ENCODE results near the gene ALDH1A1. TPM values are rescaled to one million over a fixed set of nuclear protein-coding genes. Genes with fewer than 3 reads are reported as not detected.

ALDH1A1 gene
- total RNA-seq, 2 donors from 2014 or later = 0.11 TPM; not detected in 1

- Mint-ChIP-seq H3K27ac (no peak overlapping the region), H3K9me3 (no peaks in the 10 kb centered on the region), H3K36me3 (no peaks in the 10 kb centered on the region)
- no peak for ATAC-seq
- DNase-seq (ENCODE audit: low spot score in 2 of 2) = no peak
Measured at GRCh38 chr9:72914750-72915149, 38.1 kb downstream of the ALDH1A1 start.

- Mint-ChIP-seq H3K36me3 (no peaks in the 10 kb centered on the region), H3K9me3 (no peaks in the 10 kb centered on the region), H3K27ac (no peak overlapping the region)
- DNase-seq (ENCODE audit: low spot score in 2 of 2) = no peak
- no peak for ATAC-seq
Measured at GRCh38 chr9:72913382-72914009, 39.4 kb downstream of the ALDH1A1 start.

- no peak overlapping the region for H3K27ac Mint-ChIP-seq
- no peak for ATAC-seq
Measured at GRCh38 chr9:72912476-72913381, 40.1 kb downstream of the ALDH1A1 start.

GRCh38 chr9:72911816-72912215 lies 41.0 kb downstream of the ALDH1A1 start:
- DNase-seq (ENCODE audit: low spot score in 2 of 2) = no peak
- Mint-ChIP-seq H3K36me3 (no peaks in the 10 kb centered on the region), H3K27ac (no peak overlapping the region), H3K9me3 (no peaks in the 10 kb centered on the region)
- ATAC-seq = no peak

More at GRCh38 chr9:72912476-72913381, 40.1 kb downstream of the ALDH1A1 start:
- DNase-seq (ENCODE audit: low spot score in 2 of 2) = no peak
- H3K9me3 Mint-ChIP-seq = no peaks in the 10 kb centered on the region
- H3K36me3 Mint-ChIP-seq = no peaks in the 10 kb centered on the region

GRCh38 chr9:72911247-72911775 lies 41.5 kb downstream of the ALDH1A1 start:
- DNase-seq (ENCODE audit: low spot score in 2 of 2) (no peak), ATAC-seq (no peak)
- no peaks in the 10 kb centered on the region for H3K9me3 Mint-ChIP-seq
- H3K36me3 Mint-ChIP-seq = no peaks in the 10 kb centered on the region
- H3K27ac Mint-ChIP-seq = no peak overlapping the region

- DNase-seq (ENCODE audit: low spot score in 2 of 2) (no peak), ATAC-seq (no peak)
- Mint-ChIP-seq H3K27ac (no peak overlapping the region), H3K36me3 (no peaks in the 10 kb centered on the region), H3K9me3 (no peaks in the 10 kb centered on the region)
Measured at GRCh38 chr9:72909428-72909827, 43.4 kb downstream of the ALDH1A1 start.

GRCh38 chr9:72907421-72907820 lies 45.4 kb downstream of the ALDH1A1 start:
- H3K36me3 Mint-ChIP-seq = no peaks in the 10 kb centered on the region
- no peak for ATAC-seq
- no peak overlapping the region for H3K27ac Mint-ChIP-seq
- no peak for DNase-seq (ENCODE audit: low spot score in 2 of 2)
- no peaks in the 10 kb centered on the region for H3K9me3 Mint-ChIP-seq

GRCh38 chr9:72906810-72907209 lies 46.0 kb downstream of the ALDH1A1 start:
- H3K9me3 Mint-ChIP-seq = no peaks in the 10 kb centered on the region

GRCh38 chr9:72905514-72906480 lies 47.1 kb downstream of the ALDH1A1 start:
- DNase-seq (ENCODE audit: low spot score in 2 of 2) = no peak
- Mint-ChIP-seq H3K36me3 (no peaks in the 10 kb centered on the region), H3K9me3 (no peaks in the 10 kb centered on the region), H3K27ac (no peak overlapping the region)
- ATAC-seq = no peak

More at GRCh38 chr9:72906810-72907209, 46.0 kb downstream of the ALDH1A1 start:
- no peak for DNase-seq (ENCODE audit: low spot score in 2 of 2)
- H3K36me3 Mint-ChIP-seq = no peaks in the 10 kb centered on the region
- H3K27ac Mint-ChIP-seq = no peak overlapping the region
- no peak for ATAC-seq

- Mint-ChIP-seq H3K9me3 (no peaks in the 10 kb centered on the region), H3K27ac (no peak overlapping the region)
Measured at GRCh38 chr9:72904267-72905093, 48.4 kb downstream of the ALDH1A1 start.

GRCh38 chr9:72903103-72903502 lies 49.8 kb downstream of the ALDH1A1 start:
- no peaks in the 10 kb centered on the region for H3K9me3 Mint-ChIP-seq
- ATAC-seq = no peak
- H3K36me3 Mint-ChIP-seq = no peaks in the 10 kb centered on the region
- no peak for DNase-seq (ENCODE audit: low spot score in 2 of 2)
- no peak overlapping the region for H3K27ac Mint-ChIP-seq

More at GRCh38 chr9:72904267-72905093, 48.4 kb downstream of the ALDH1A1 start:
- DNase-seq (ENCODE audit: low spot score in 2 of 2) = no peak
- no peak for ATAC-seq
- H3K36me3 Mint-ChIP-seq = no peaks in the 10 kb centered on the region

GRCh38 chr9:72902268-72902667 lies 50.6 kb downstream of the ALDH1A1 start:
- DNase-seq (ENCODE audit: low spot score in 2 of 2) = no peak
- no peak overlapping the region for H3K27ac Mint-ChIP-seq
- no peak for ATAC-seq
- H3K36me3 Mint-ChIP-seq = no peaks in the 10 kb centered on the region
- no peaks in the 10 kb centered on the region for H3K9me3 Mint-ChIP-seq

GRCh38 chr9:72899734-72900477 lies 52.9 kb downstream of the ALDH1A1 start:
- no peaks in the 10 kb centered on the region for H3K9me3 Mint-ChIP-seq
- H3K36me3 Mint-ChIP-seq = no peaks in the 10 kb centered on the region
- no peak overlapping the region for H3K27ac Mint-ChIP-seq
- ATAC-seq (no peak), DNase-seq (ENCODE audit: low spot score in 2 of 2) (no peak)

- no peak for ATAC-seq
- no peak for DNase-seq (ENCODE audit: low spot score in 2 of 2)
- Mint-ChIP-seq H3K9me3 (no peaks in the 10 kb centered on the region), H3K36me3 (no peaks in the 10 kb centered on the region), H3K27ac (no peak overlapping the region)
Measured at GRCh38 chr9:72898784-72899733, 53.8 kb downstream of the ALDH1A1 start.
